ENCODE results near the gene CTNNBIP1.

DNA sequence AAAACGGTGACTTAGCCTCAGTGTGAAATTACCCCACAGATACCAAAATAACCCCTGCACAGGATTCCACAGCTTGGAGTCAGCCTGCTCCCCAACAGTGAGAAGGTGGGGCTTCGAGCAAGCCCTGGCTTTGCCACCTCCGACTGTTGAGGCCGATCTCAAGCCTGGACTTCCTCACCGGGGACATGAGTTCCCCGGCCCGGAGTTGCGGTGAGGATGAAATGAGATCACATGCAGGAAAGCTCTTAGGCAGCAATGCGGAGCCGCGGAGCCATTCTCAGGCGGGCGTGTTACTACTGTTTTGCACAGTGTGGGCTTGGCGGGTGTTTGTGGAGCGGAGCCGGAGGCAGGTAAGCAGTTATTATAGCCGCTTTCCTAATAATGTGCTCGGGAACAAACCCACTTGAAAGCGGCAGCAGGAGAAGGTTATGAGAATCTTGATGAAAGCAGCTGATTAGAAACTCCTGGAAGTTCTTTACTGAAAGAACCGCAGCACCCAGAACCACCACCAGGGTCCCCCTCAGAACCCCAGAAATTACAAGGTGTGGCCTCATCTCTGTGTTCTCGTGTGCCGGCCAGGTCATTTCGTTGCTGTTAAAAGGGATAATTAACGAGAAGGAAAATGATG is 82.4 kb downstream of the CTNNBIP1 start:
- TF ChIP-seq, protein P1, sequence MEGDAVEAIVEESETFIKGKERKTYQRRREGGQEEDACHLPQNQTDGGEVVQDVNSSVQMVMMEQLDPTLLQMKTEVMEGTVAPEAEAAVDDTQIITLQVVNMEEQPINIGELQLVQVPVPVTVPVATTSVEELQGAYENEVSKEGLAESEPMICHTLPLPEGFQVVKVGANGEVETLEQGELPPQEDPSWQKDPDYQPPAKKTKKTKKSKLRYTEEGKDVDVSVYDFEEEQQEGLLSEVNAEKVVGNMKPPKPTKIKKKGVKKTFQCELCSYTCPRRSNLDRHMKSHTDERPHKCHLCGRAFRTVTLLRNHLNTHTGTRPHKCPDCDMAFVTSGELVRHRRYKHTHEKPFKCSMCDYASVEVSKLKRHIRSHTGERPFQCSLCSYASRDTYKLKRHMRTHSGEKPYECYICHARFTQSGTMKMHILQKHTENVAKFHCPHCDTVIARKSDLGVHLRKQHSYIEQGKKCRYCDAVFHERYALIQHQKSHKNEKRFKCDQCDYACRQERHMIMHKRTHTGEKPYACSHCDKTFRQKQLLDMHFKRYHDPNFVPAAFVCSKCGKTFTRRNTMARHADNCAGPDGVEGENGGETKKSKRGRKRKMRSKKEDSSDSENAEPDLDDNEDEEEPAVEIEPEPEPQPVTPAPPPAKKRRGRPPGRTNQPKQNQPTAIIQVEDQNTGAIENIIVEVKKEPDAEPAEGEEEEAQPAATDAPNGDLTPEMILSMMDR (IDR thresholded peaks at IDR 0.05; ENCODE audit: borderline replicate concordance, extremely low read depth, low read length, poor library complexity, severe bottlenecking) = peak; percentile 52
- TF ChIP-seq EZH2 (IDR thresholded peaks at IDR 0.05; ENCODE audit: borderline replicate concordance, low read depth, low read length, severe bottlenecking) = no peak
